Stimulated activated naive B cell treated with anti-CD40 and anti-IgM and Interleukin-4, amounts not matched to agents 10 μg/mL and 1 μg/mL and 100 μg/mL, for 72 hours (primary cell): ENCODE results near the gene MTTP.

Experiments
- ATAC-seq, 2 donors: fragments of 150-1000 bp; cut with Tn5 transposase; replicated peaks; 2 replicates each; pipeline ENCODE4 v1.10.0; 2021; ENCODE audit warnings: moderate library complexity in 1 of 2
- DNase-seq: peaks from one replicate; pipeline ENCODE4 v3.0.0; 2021
- H3K27ac Mint-ChIP-seq: one replicate; pipeline ENCODE4 v1.8.0; 2022; ENCODE audit warnings: mild to moderate bottlenecking, mixed read lengths
- H3K27me3 Mint-ChIP-seq, 2 donors: one replicate each; pipeline ENCODE4 v1.8.0; 2022; ENCODE audit warnings: mixed read lengths in 2 of 2
- H3K36me3 Mint-ChIP-seq, 2 donors: one replicate each; pipeline ENCODE4 v1.8.0; 2022; ENCODE audit warnings: mixed read lengths in 2 of 2, mild to moderate bottlenecking in 1 of 2
- H3K4me1 Mint-ChIP-seq, 2 donors: one replicate each; pipeline ENCODE4 v1.8.0; 2022; ENCODE audit warnings: mixed read lengths in 2 of 2, mild to moderate bottlenecking in 1 of 2
- H3K4me3 Mint-ChIP-seq, 2 donors: one replicate each; pipeline ENCODE4 v1.8.0; 2022; ENCODE audit warnings: mild to moderate bottlenecking in 2 of 2, mixed read lengths in 2 of 2, moderate library complexity in 1 of 2
- H3K9me3 Mint-ChIP-seq, 2 donors: one replicate each; pipeline ENCODE4 v1.8.0; 2022; ENCODE audit warnings: mixed read lengths in 2 of 2, mild to moderate bottlenecking in 1 of 2

MTTP gene

GRCh38 chr4:99573735-99574368 is 772 bp upstream of the MTTP start:
- Mint-ChIP-seq H3K4me1 (peaks cover 4 to 8% of the 10 kb centered on the region in 2 donors), H3K4me3 (no peak overlapping the region), H3K27me3 (peaks cover 18 to 33% of the 10 kb centered on the region in 2 donors), H3K27ac (no peak overlapping the region), H3K9me3 (no peaks in the 10 kb centered on the region), H3K36me3 (no peaks in the 10 kb centered on the region)
- DNase-seq (no peak), ATAC-seq (no peak)

- H3K27me3 Mint-ChIP-seq, result peaks cover 15 to 29% of the 10 kb centered on the region in 2 donors
- ATAC-seq (no peak), DNase-seq (no peak)
- no peaks in the 10 kb centered on the region for H3K9me3 Mint-ChIP-seq
- H3K36me3 Mint-ChIP-seq, result no peaks in the 10 kb centered on the region
- no peak overlapping the region for H3K4me3 Mint-ChIP-seq
- H3K4me1 Mint-ChIP-seq, result peaks cover 4 to 8% of the 10 kb centered on the region in 2 donors
- no peak overlapping the region for H3K27ac Mint-ChIP-seq
Observed at GRCh38 chr4:99578714-99579113, 4.1 kb downstream of the MTTP start.

- DNase-seq (no peak), ATAC-seq (no peak)
- Mint-ChIP-seq H3K4me3 (no peak overlapping the region), H3K27me3 (peaks cover 20 to 31% of the 10 kb centered on the region in 2 donors), H3K4me1 (no peaks in the 10 kb centered on the region), H3K9me3 (no peaks in the 10 kb centered on the region), H3K27ac (no peak overlapping the region), H3K36me3 (no peaks in the 10 kb centered on the region)
Observed at GRCh38 chr4:99585516-99585915, 10.9 kb downstream of the MTTP start.

- no peak for ATAC-seq
- peaks cover 20 to 29% of the 10 kb centered on the region in 2 donors for H3K27me3 Mint-ChIP-seq
- H3K4me3 Mint-ChIP-seq, result no peak overlapping the region
- no peaks in the 10 kb centered on the region for H3K4me1 Mint-ChIP-seq
- no peaks in the 10 kb centered on the region for H3K36me3 Mint-ChIP-seq
- no peak for DNase-seq
- H3K27ac Mint-ChIP-seq, result no peak overlapping the region
- H3K9me3 Mint-ChIP-seq, result no peaks in the 10 kb centered on the region
Observed at GRCh38 chr4:99586322-99586721, 11.7 kb downstream of the MTTP start.

- Mint-ChIP-seq H3K27ac (no peak overlapping the region), H3K36me3 (no peaks in the 10 kb centered on the region), H3K9me3 (no peaks in the 10 kb centered on the region), H3K4me1 (no peaks in the 10 kb centered on the region), H3K4me3 (no peak overlapping the region), H3K27me3 (peaks cover 17 to 24% of the 10 kb centered on the region in 2 donors)
- ATAC-seq (no peak), DNase-seq (no peak)
Observed at GRCh38 chr4:99586797-99587196, 12.2 kb downstream of the MTTP start.

- H3K9me3 Mint-ChIP-seq, result no peaks in the 10 kb centered on the region
- ATAC-seq (no peak), DNase-seq (no peak)
- no peaks in the 10 kb centered on the region for H3K36me3 Mint-ChIP-seq
- no peak overlapping the region for H3K27ac Mint-ChIP-seq
- peaks cover 12 to 19% of the 10 kb centered on the region in 2 donors for H3K27me3 Mint-ChIP-seq
- H3K4me1 Mint-ChIP-seq, result no peaks in the 10 kb centered on the region
- no peak overlapping the region for H3K4me3 Mint-ChIP-seq
Observed at GRCh38 chr4:99587309-99587708, 12.7 kb downstream of the MTTP start.

GRCh38 chr4:99587803-99588202 is 13.2 kb downstream of the MTTP start:
- ATAC-seq, result no peak
- Mint-ChIP-seq H3K9me3 (no peaks in the 10 kb centered on the region), H3K27me3 (peaks cover 11 to 16% of the 10 kb centered on the region in 2 donors), H3K36me3 (no peaks in the 10 kb centered on the region), H3K27ac (no peak overlapping the region), H3K4me1 (no peaks in the 10 kb centered on the region), H3K4me3 (no peak overlapping the region)
- no peak for DNase-seq

- no peaks in the 10 kb centered on the region for H3K9me3 Mint-ChIP-seq
- ATAC-seq (no peak), DNase-seq (no peak)
- H3K36me3 Mint-ChIP-seq, result no peaks in the 10 kb centered on the region
- H3K4me1 Mint-ChIP-seq, result no peaks in the 10 kb centered on the region
- no peak overlapping the region for H3K4me3 Mint-ChIP-seq
- H3K27me3 Mint-ChIP-seq, result peaks cover 2 to 5% of the 10 kb centered on the region in 2 donors
- H3K27ac Mint-ChIP-seq, result no peak overlapping the region
Observed at GRCh38 chr4:99591757-99592156, 17.1 kb downstream of the MTTP start.

- no peaks in the 10 kb centered on the region for H3K36me3 Mint-ChIP-seq
- ATAC-seq, result no peak
- no peak for DNase-seq
- H3K27ac Mint-ChIP-seq, result no peak overlapping the region
- peaks cover 7 to 10% of the 10 kb centered on the region in 2 donors for H3K27me3 Mint-ChIP-seq
- H3K9me3 Mint-ChIP-seq, result no peaks in the 10 kb centered on the region
- no peak overlapping the region for H3K4me3 Mint-ChIP-seq
- no peaks in the 10 kb centered on the region for H3K4me1 Mint-ChIP-seq
Observed at GRCh38 chr4:99593781-99594641, 19.4 kb downstream of the MTTP start.

- no peaks in the 10 kb centered on the region for H3K4me1 Mint-ChIP-seq
- no peak overlapping the region for H3K4me3 Mint-ChIP-seq
- no peaks in the 10 kb centered on the region for H3K9me3 Mint-ChIP-seq
- H3K27me3 Mint-ChIP-seq, result peaks cover 5 to 7% of the 10 kb centered on the region in 2 donors
- ATAC-seq (no peak), DNase-seq (no peak)
- H3K36me3 Mint-ChIP-seq, result no peaks in the 10 kb centered on the region
- H3K27ac Mint-ChIP-seq, result no peak overlapping the region
Observed at GRCh38 chr4:99594818-99595217, 20.2 kb downstream of the MTTP start.

GRCh38 chr4:99606716-99607115 is 32.1 kb downstream of the MTTP start:
- Mint-ChIP-seq H3K27me3 (peaks cover 21 to 24% of the 10 kb centered on the region in 2 donors), H3K27ac (no peak overlapping the region), H3K4me1 (no peaks in the 10 kb centered on the region), H3K4me3 (no peak overlapping the region), H3K36me3 (no peaks in the 10 kb centered on the region), H3K9me3 (no peaks in the 10 kb centered on the region)
- DNase-seq, result no peak
- no peak for ATAC-seq

- no peak for DNase-seq
- H3K27ac Mint-ChIP-seq, result no peak overlapping the region
- H3K9me3 Mint-ChIP-seq, result no peaks in the 10 kb centered on the region
- no peaks in the 10 kb centered on the region for H3K36me3 Mint-ChIP-seq
- H3K4me1 Mint-ChIP-seq, result no peaks in the 10 kb centered on the region
- ATAC-seq, result no peak
- H3K27me3 Mint-ChIP-seq, result peaks cover 18 to 21% of the 10 kb centered on the region in 2 donors
- no peak overlapping the region for H3K4me3 Mint-ChIP-seq
Observed at GRCh38 chr4:99608417-99608816, 33.8 kb downstream of the MTTP start.

- peaks cover 9 to 14% of the 10 kb centered on the region in 2 donors for H3K27me3 Mint-ChIP-seq
- no peak overlapping the region for H3K27ac Mint-ChIP-seq
- no peak for DNase-seq
- no peaks in the 10 kb centered on the region for H3K4me1 Mint-ChIP-seq
- no peaks in the 10 kb centered on the region for H3K36me3 Mint-ChIP-seq
- no peak overlapping the region for H3K4me3 Mint-ChIP-seq
- H3K9me3 Mint-ChIP-seq, result no peaks in the 10 kb centered on the region
- no peak for ATAC-seq
Observed at GRCh38 chr4:99610605-99611175, 36.1 kb downstream of the MTTP start.

GRCh38 chr4:99612281-99612680 is 37.7 kb downstream of the MTTP start:
- no peak for ATAC-seq
- peaks cover 7 to 12% of the 10 kb centered on the region in 2 donors for H3K27me3 Mint-ChIP-seq

GRCh38 chr4:99612704-99613103 is 38.1 kb downstream of the MTTP start:
- ATAC-seq, result no peak
- Mint-ChIP-seq H3K27ac (no peak overlapping the region), H3K4me3 (no peak overlapping the region), H3K27me3 (peaks cover 8 to 11% of the 10 kb centered on the region in 2 donors), H3K9me3 (no peaks in the 10 kb centered on the region), H3K4me1 (no peaks in the 10 kb centered on the region), H3K36me3 (no peaks in the 10 kb centered on the region)
- no peak for DNase-seq

More at GRCh38 chr4:99612281-99612680, 37.7 kb downstream of the MTTP start:
- H3K9me3 Mint-ChIP-seq, result no peaks in the 10 kb centered on the region
- H3K27ac Mint-ChIP-seq, result no peak overlapping the region
- no peaks in the 10 kb centered on the region for H3K4me1 Mint-ChIP-seq
- no peak for DNase-seq
- H3K36me3 Mint-ChIP-seq, result no peaks in the 10 kb centered on the region
- no peak overlapping the region for H3K4me3 Mint-ChIP-seq
